ENCODE measurements around the gene TSPO.

Gene TSPO

GRCh38 chr22:43187171-43188099 is 36.1 kb downstream of the TSPO start:
- Mint-ChIP-seq H3K4me1 (ENCODE audit: low read depth) (peaks cover 28% of the 10 kb centered on the region), H3K4me3 (peak overlapping the region; percentile 85), H3K36me3 (ENCODE audit: low read depth) (peaks cover 37% of the 10 kb centered on the region), H3K9me3 (no peaks in the 10 kb centered on the region), H3K27ac (peak overlapping the region; percentile 96), H3K27me3 (no peaks in the 10 kb centered on the region)
- peak; percentile 99 for DNase-seq

- peaks cover 23% of the 10 kb centered on the region for H3K36me3 Mint-ChIP-seq (ENCODE audit: low read depth)
Measured at GRCh38 chr22:43188829-43189545, 37.6 kb downstream of the TSPO start.

GRCh38 chr22:43191831-43192230 is 40.5 kb downstream of the TSPO start:
- H3K4me3 Mint-ChIP-seq, result no peak overlapping the region

More at GRCh38 chr22:43188829-43189545, 37.6 kb downstream of the TSPO start:
- Mint-ChIP-seq H3K27ac (peak overlapping the region; percentile 10), H3K27me3 (no peaks in the 10 kb centered on the region), H3K4me3 (peak overlapping the region; percentile 1), H3K4me1 (ENCODE audit: low read depth) (peaks cover 24% of the 10 kb centered on the region), H3K9me3 (no peaks in the 10 kb centered on the region)
- no peak for DNase-seq

GRCh38 chr22:43197271-43197941 is 46.0 kb downstream of the TSPO start:
- Mint-ChIP-seq H3K4me3 (no peak overlapping the region), H3K27ac (no peak overlapping the region), H3K4me1 (ENCODE audit: low read depth) (no peaks in the 10 kb centered on the region)

More at GRCh38 chr22:43191831-43192230, 40.5 kb downstream of the TSPO start:
- Mint-ChIP-seq H3K9me3 (no peaks in the 10 kb centered on the region), H3K27me3 (no peaks in the 10 kb centered on the region), H3K36me3 (ENCODE audit: low read depth) (peaks cover 1% of the 10 kb centered on the region), H3K27ac (no peak overlapping the region), H3K4me1 (ENCODE audit: low read depth) (peaks cover 8% of the 10 kb centered on the region)
- no peak for DNase-seq

GRCh38 chr22:43198126-43198525 is 46.8 kb downstream of the TSPO start:
- Mint-ChIP-seq H3K27me3 (no peaks in the 10 kb centered on the region), H3K4me3 (no peak overlapping the region), H3K27ac (no peak overlapping the region), H3K36me3 (ENCODE audit: low read depth) (no peaks in the 10 kb centered on the region), H3K9me3 (no peaks in the 10 kb centered on the region), H3K4me1 (ENCODE audit: low read depth) (no peaks in the 10 kb centered on the region)
- no peak for DNase-seq

More at GRCh38 chr22:43197271-43197941, 46.0 kb downstream of the TSPO start:
- Mint-ChIP-seq H3K27me3 (no peaks in the 10 kb centered on the region), H3K9me3 (no peaks in the 10 kb centered on the region), H3K36me3 (ENCODE audit: low read depth) (no peaks in the 10 kb centered on the region)
- DNase-seq, result no peak

- H3K4me1 Mint-ChIP-seq (ENCODE audit: low read depth), result no peaks in the 10 kb centered on the region
Measured at GRCh38 chr22:43198936-43199335, 47.6 kb downstream of the TSPO start.

GRCh38 chr22:43199541-43199940 is 48.2 kb downstream of the TSPO start:
- H3K27ac Mint-ChIP-seq, result no peak overlapping the region
- H3K36me3 Mint-ChIP-seq (ENCODE audit: low read depth), result no peaks in the 10 kb centered on the region
- H3K4me1 Mint-ChIP-seq (ENCODE audit: low read depth), result no peaks in the 10 kb centered on the region
- no peak overlapping the region for H3K4me3 Mint-ChIP-seq
- no peaks in the 10 kb centered on the region for H3K9me3 Mint-ChIP-seq
- H3K27me3 Mint-ChIP-seq, result no peaks in the 10 kb centered on the region
- no peak for DNase-seq

More at GRCh38 chr22:43198936-43199335, 47.6 kb downstream of the TSPO start:
- Mint-ChIP-seq H3K36me3 (ENCODE audit: low read depth) (no peaks in the 10 kb centered on the region), H3K9me3 (no peaks in the 10 kb centered on the region), H3K27ac (no peak overlapping the region), H3K27me3 (no peaks in the 10 kb centered on the region), H3K4me3 (no peak overlapping the region)
- no peak for DNase-seq

GRCh38 chr22:43200031-43200430 is 48.7 kb downstream of the TSPO start:
- Mint-ChIP-seq H3K36me3 (ENCODE audit: low read depth) (no peaks in the 10 kb centered on the region), H3K9me3 (no peaks in the 10 kb centered on the region), H3K4me3 (no peak overlapping the region), H3K27me3 (no peaks in the 10 kb centered on the region), H3K27ac (no peak overlapping the region), H3K4me1 (ENCODE audit: low read depth) (peaks cover under 1% of the 10 kb centered on the region)
- DNase-seq, result no peak

- Mint-ChIP-seq H3K4me3 (no peak overlapping the region), H3K9me3 (no peaks in the 10 kb centered on the region), H3K36me3 (ENCODE audit: low read depth) (no peaks in the 10 kb centered on the region), H3K27ac (no peak overlapping the region), H3K4me1 (ENCODE audit: low read depth) (peaks cover 2% of the 10 kb centered on the region), H3K27me3 (no peaks in the 10 kb centered on the region)
- DNase-seq, result no peak
Measured at GRCh38 chr22:43200555-43200954, 49.2 kb downstream of the TSPO start.

- DNase-seq, result no peak
- no peak overlapping the region for H3K27ac Mint-ChIP-seq
- H3K4me1 Mint-ChIP-seq (ENCODE audit: low read depth), result peaks cover 7% of the 10 kb centered on the region
- no peaks in the 10 kb centered on the region for H3K27me3 Mint-ChIP-seq
- no peaks in the 10 kb centered on the region for H3K9me3 Mint-ChIP-seq
- H3K36me3 Mint-ChIP-seq (ENCODE audit: low read depth), result no peaks in the 10 kb centered on the region
- H3K4me3 Mint-ChIP-seq, result no peak overlapping the region
Measured at GRCh38 chr22:43201486-43202219, 50.3 kb downstream of the TSPO start.

GRCh38 chr22:43202326-43202725 is 51.0 kb downstream of the TSPO start:
- Mint-ChIP-seq H3K27me3 (no peaks in the 10 kb centered on the region), H3K9me3 (no peaks in the 10 kb centered on the region), H3K36me3 (ENCODE audit: low read depth) (no peaks in the 10 kb centered on the region), H3K4me3 (no peak overlapping the region), H3K27ac (no peak overlapping the region), H3K4me1 (ENCODE audit: low read depth) (peaks cover 8% of the 10 kb centered on the region)
- DNase-seq, result no peak

GRCh38 chr22:43202756-43203410 is 51.5 kb downstream of the TSPO start:
- Mint-ChIP-seq H3K9me3 (no peaks in the 10 kb centered on the region), H3K36me3 (ENCODE audit: low read depth) (no peaks in the 10 kb centered on the region), H3K4me1 (ENCODE audit: low read depth) (peaks cover 8% of the 10 kb centered on the region), H3K4me3 (no peak overlapping the region), H3K27me3 (no peaks in the 10 kb centered on the region), H3K27ac (no peak overlapping the region)
- no peak for DNase-seq

GRCh38 chr22:43203471-43203981 is 52.2 kb downstream of the TSPO start:
- Mint-ChIP-seq H3K27ac (no peak overlapping the region), H3K27me3 (no peaks in the 10 kb centered on the region), H3K4me1 (ENCODE audit: low read depth) (peaks cover 8% of the 10 kb centered on the region), H3K9me3 (no peaks in the 10 kb centered on the region), H3K4me3 (no peak overlapping the region), H3K36me3 (ENCODE audit: low read depth) (no peaks in the 10 kb centered on the region)
- no peak for DNase-seq

Measured in activated T-cell treated with anti-CD3 and anti-CD28 coated beads, Interleukin-2, amount 50 U/mL, for 24 hours (primary cell).